CD4-positive, alpha-beta T cell (primary cell): ENCODE results near the gene CD99. TPM values are rescaled to one million over a fixed set of nuclear protein-coding genes. Genes with fewer than 3 reads are reported as not detected.
"Not testable (repeated sequence)": the region's sequence is repeated elsewhere in the genome, so short reads cannot be mapped to it uniquely, and the experiment has no call there.

Experiments
- ATAC-seq: fragments of 200-7000 bp; cut with Tn5 transposase; one replicate; pipeline ENCODE4 v1.10.0; 2022; ENCODE audit warnings: mild to moderate bottlenecking; ENCODE audit not compliant: poor library complexity
- CTCF ChIA-PET: fragments of 350-600 bp; sonication (Branson Sonifier 250); formaldehyde crosslinking; loops from one replicate; lab custom pipeline; 2021; ENCODE audit warnings: antibody characterized with exemption, inconsistent platforms; lab: Charles Lee
- POLR2A ChIA-PET: fragments of 350-600 bp; sonication (Branson Sonifier 250); formaldehyde crosslinking; loops from one replicate; lab custom pipeline; 2021; ENCODE audit warnings: antibody characterized with exemption, inconsistent platforms; lab: Charles Lee
- DNase-seq, 14 experiments: peaks; one replicate each; pipeline ENCODE4 v3.0.0-alpha.2; 2013 to 2020; ENCODE audit warnings: mixed read lengths in 2 of 14
- H3K27ac ChIP-seq, 2 donors: one replicate each; pipeline versions ENCODE4 v1.5.1 to v1.7.0; 2013; ENCODE audit warnings: low read length in 2 of 2, low read depth in 1 of 2, mild to moderate bottlenecking in 1 of 2
- H3K27me3 ChIP-seq, 2 experiments: 1 replicate in 1 of 2; 2 replicates in 1 of 2; pipeline versions ENCODE4 v1.6.1 to v1.7.0; 2013; ENCODE audit warnings: low read length in 2 of 2, control low read depth in 1 of 2, mild to moderate bottlenecking in 1 of 2, moderate library complexity in 1 of 2; ENCODE audit not compliant: insufficient read depth in 2 of 2, control insufficient read depth in 1 of 2
- H3K36me3 ChIP-seq: one replicate; pipeline ENCODE4 v1.6.1; 2013; ENCODE audit warnings: low read length, control low read depth; ENCODE audit not compliant: insufficient read depth
- H3K4me1 ChIP-seq: one replicate; pipeline ENCODE4 v1.6.1; 2013; ENCODE audit warnings: low read length, control low read depth; ENCODE audit not compliant: insufficient read depth
- H3K4me3 ChIP-seq: one replicate; pipeline ENCODE4 v1.5.1; 2013; ENCODE audit warnings: mild to moderate bottlenecking, low read length, moderate library complexity
- H3K9me3 ChIP-seq, 2 experiments: 1 replicate in 1 of 2; 2 replicates in 1 of 2; pipeline versions ENCODE4 v1.6.1 to v1.7.0; 2013; ENCODE audit warnings: low read length in 2 of 2, mild to moderate bottlenecking in 2 of 2, control low read depth in 1 of 2, moderate library complexity in 1 of 2; ENCODE audit not compliant: control insufficient read depth in 1 of 2, insufficient read depth in 1 of 2
- H3K27ac Mint-ChIP-seq: one replicate; pipeline ENCODE4 v1.8.0; 2020; ENCODE audit warnings: mixed read lengths
- H3K27me3 Mint-ChIP-seq: one replicate; pipeline ENCODE4 v1.8.0; 2021; ENCODE audit warnings: mixed read lengths
- H3K36me3 Mint-ChIP-seq: one replicate; pipeline ENCODE4 v1.8.0; 2021; ENCODE audit warnings: low read depth, mixed read lengths
- H3K4me1 Mint-ChIP-seq: one replicate; pipeline ENCODE4 v1.8.0; 2021; ENCODE audit warnings: low read depth, mixed read lengths
- H3K4me3 Mint-ChIP-seq: one replicate; pipeline ENCODE4 v1.8.0; 2020; ENCODE audit warnings: mild to moderate bottlenecking, mixed read lengths
- H3K9me3 Mint-ChIP-seq: one replicate; pipeline ENCODE4 v1.8.0; 2020; ENCODE audit warnings: mixed read lengths
- intact Hi-C, 2 experiments: fragments of 100-400 bp; cut with DNase I in 1 of 2; cut with micrococcal nuclease in 1 of 2; formaldehyde crosslinking; loops; one replicate each; pipeline versions ENCODE4 v1.15.1 to v1.9.0; 2023 to 2025; cut with DNase I, micrococcal nuclease
- total RNA-seq, 174 experiments: library from RNA in 2 of 174; stranded (reverse) in 2 of 174; gene quantifications; one replicate each; pipeline ENCODE4 v1.2.3 and lab custom pipeline; 2021 to 2026
- TF ChIP-seq, protein P1 (sequence below): fragments of 200-600 bp; IDR thresholded peaks from one replicate; pipeline ENCODE4 v1.8.0; 2022; ENCODE audit warnings: antibody characterized with exemption, mild to moderate bottlenecking

Gene CD99
- total RNA-seq, 2 experiments from 2014 or later = 170 to 184 TPM

DNA sequence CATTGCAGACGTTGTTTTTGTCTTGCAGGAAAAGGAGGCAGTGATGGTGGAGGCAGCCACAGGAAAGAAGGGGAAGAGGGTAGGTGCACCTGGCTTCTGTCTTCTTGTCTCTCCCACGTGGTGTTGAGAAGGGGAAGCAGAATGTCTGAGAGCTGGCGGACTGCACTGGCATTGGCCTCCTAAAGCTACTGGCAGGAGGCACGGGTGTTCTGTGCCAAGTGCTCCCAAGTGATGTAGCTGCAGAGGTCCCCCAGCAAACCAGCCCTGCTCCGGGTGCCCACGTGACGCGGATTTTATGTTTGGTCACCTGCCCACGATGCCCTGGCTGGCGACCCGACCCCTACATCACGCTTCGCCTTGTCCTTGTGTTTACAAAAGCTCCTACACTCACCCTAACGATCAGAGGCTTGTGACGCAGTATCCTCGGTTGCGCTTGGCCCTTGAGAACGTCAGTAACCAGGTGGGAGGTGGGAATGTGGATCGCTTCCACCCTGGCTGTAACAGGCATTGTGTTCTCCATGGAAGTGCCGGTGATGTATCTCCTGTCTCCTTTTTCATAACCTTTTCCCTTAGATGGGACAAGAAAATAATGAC lies 32.3 kb downstream of the CD99 start:
- no peaks in the 10 kb centered on the region for H3K9me3 Mint-ChIP-seq
- no peak overlapping the region for H3K27ac Mint-ChIP-seq
- no peaks in the 10 kb centered on the region for H3K4me1 ChIP-seq
- ATAC-seq = no peak
- H3K36me3 Mint-ChIP-seq = peaks cover 90% of the 10 kb centered on the region
- no peaks in the 10 kb centered on the region for H3K27me3 ChIP-seq
- no peaks in the 10 kb centered on the region for H3K4me1 Mint-ChIP-seq
- H3K4me3 ChIP-seq = no peak overlapping the region
- H3K9me3 ChIP-seq = no peaks in the 10 kb centered on the region
- H3K27ac ChIP-seq = no peak overlapping the region
- H3K4me3 Mint-ChIP-seq = no peak overlapping the region
- intact Hi-C loops = no loop called here
- ChIA-PET POLR2A (no interaction called here), CTCF (no interaction called here)
- DNase-seq = no peak
- TF ChIP-seq, protein P1, sequence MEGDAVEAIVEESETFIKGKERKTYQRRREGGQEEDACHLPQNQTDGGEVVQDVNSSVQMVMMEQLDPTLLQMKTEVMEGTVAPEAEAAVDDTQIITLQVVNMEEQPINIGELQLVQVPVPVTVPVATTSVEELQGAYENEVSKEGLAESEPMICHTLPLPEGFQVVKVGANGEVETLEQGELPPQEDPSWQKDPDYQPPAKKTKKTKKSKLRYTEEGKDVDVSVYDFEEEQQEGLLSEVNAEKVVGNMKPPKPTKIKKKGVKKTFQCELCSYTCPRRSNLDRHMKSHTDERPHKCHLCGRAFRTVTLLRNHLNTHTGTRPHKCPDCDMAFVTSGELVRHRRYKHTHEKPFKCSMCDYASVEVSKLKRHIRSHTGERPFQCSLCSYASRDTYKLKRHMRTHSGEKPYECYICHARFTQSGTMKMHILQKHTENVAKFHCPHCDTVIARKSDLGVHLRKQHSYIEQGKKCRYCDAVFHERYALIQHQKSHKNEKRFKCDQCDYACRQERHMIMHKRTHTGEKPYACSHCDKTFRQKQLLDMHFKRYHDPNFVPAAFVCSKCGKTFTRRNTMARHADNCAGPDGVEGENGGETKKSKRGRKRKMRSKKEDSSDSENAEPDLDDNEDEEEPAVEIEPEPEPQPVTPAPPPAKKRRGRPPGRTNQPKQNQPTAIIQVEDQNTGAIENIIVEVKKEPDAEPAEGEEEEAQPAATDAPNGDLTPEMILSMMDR = no peak
- H3K27me3 Mint-ChIP-seq = no peaks in the 10 kb centered on the region
- H3K36me3 ChIP-seq = peaks cover 84% of the 10 kb centered on the region

DNA sequence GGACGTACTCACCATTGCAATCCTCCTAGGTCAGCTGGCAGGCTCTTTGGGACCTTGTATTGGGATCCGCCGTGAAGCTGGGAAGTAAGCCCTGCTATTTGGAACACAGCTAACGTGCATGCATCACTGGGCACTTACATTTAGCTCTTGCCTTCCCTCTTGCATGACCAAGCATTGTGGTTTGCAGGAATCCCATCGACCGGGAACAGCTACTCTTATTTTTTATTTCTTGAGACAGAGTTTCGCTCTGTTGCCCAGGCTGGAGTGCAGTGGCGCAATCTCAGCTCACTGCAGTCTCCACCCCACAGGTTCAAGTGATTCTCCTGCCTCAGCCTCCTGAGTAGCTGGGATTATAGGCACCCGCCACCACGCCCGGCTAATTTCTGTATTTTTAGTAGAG lies 36.2 kb downstream of the CD99 start:
- H3K27me3 Mint-ChIP-seq, H3K4me3 Mint-ChIP-seq, H3K4me1 Mint-ChIP-seq, H3K27ac ChIP-seq, H3K27ac Mint-ChIP-seq, H3K27me3 ChIP-seq, DNase-seq, POLR2A ChIA-PET, H3K4me1 ChIP-seq, H3K4me3 ChIP-seq, CTCF ChIA-PET, H3K9me3 ChIP-seq, H3K9me3 Mint-ChIP-seq, ATAC-seq: not testable (repeated sequence)
- peaks cover 77% of the 10 kb centered on the region for H3K36me3 ChIP-seq
- intact Hi-C loops = loop anchor here in 1 of 2 experiments (5.0 kb wide), 1 partner anchor 35 kb away; the partner anchor contains the start of gene CD99
- peaks cover 88% of the 10 kb centered on the region for H3K36me3 Mint-ChIP-seq

DNA sequence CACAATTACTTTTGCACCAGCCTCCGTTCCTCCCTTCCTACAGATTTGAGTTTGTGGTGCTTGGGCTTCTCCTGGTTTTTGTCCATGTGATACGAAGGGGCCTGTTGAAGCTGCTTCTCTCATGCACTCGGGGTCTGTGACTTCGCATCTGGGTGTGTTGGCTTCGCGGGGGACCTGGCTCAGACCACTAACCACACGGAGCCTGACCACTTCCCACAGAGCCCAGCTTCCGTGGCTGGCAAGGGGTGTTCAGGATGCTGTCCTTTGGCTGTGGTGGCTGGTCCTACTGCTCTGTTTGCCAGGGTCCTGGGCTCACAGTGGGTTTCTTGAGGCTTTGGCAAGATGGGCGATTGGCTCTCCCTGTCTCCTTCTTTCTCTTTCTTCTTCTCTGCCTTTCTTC lies 41.0 kb downstream of the CD99 start:
- Mint-ChIP-seq H3K4me1 (no peaks in the 10 kb centered on the region), H3K36me3 (peaks cover 88% of the 10 kb centered on the region), H3K4me3 (no peak overlapping the region), H3K27me3 (no peaks in the 10 kb centered on the region), H3K9me3 (no peaks in the 10 kb centered on the region), H3K27ac (no peak overlapping the region)
- no peak overlapping the region for H3K27ac ChIP-seq
- intact Hi-C loops = loop anchor here in 1 of 2 experiments (5.0 kb wide), 1 partner anchor 40 kb away; the partner anchor contains the start of gene CD99
- DNase-seq = no peak
- H3K9me3 ChIP-seq = no peaks in the 10 kb centered on the region
- TF ChIP-seq, protein P1 = no peak
- POLR2A ChIA-PET = no interaction called here
- no peak overlapping the region for H3K4me3 ChIP-seq
- H3K27me3 ChIP-seq = no peaks in the 10 kb centered on the region
- CTCF ChIA-PET = no interaction called here
- H3K36me3 ChIP-seq = peaks cover 65% of the 10 kb centered on the region
- H3K4me1 ChIP-seq = no peaks in the 10 kb centered on the region
- no peak for ATAC-seq

DNA sequence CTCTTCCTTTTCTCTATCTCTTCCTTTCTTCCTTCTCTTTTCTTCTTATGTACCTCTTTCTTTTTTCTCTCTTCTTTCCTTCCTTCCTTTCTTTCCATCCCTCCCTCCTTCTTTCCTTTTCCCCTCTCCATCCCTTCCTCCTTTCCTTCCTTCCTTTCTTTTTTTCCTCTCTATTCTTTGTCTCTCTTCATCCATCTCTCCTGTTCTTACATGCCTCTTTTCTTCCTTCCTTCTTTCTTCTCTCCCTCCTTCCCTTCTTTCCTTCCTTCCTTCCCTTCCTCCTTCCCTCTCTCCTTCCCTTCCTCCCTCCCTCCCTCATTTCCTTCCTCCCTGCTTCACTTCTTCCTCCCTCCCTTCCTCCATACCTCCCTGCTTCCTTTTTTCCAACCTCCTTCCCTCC lies 41.6 kb downstream of the CD99 start:
- H3K4me3 Mint-ChIP-seq = no peak overlapping the region
- Histone ChIP-seq H3K4me3 (no peak overlapping the region), H3K27ac (no peak overlapping the region), H3K27me3 (no peaks in the 10 kb centered on the region), H3K9me3 (no peaks in the 10 kb centered on the region), H3K36me3 (peaks cover 62% of the 10 kb centered on the region), H3K4me1 (no peaks in the 10 kb centered on the region)
- DNase-seq = no peak
- H3K9me3 Mint-ChIP-seq = no peaks in the 10 kb centered on the region
- H3K27ac Mint-ChIP-seq = no peak overlapping the region
- POLR2A ChIA-PET = no interaction called here
- intact Hi-C loops = loop anchor here in 1 of 2 experiments (5.0 kb wide), 1 partner anchor 40 kb away; the partner anchor contains the start of gene CD99
- no peaks in the 10 kb centered on the region for H3K4me1 Mint-ChIP-seq
- no peak for ATAC-seq
- TF ChIP-seq, protein P1 = no peak
- H3K36me3 Mint-ChIP-seq = peaks cover 84% of the 10 kb centered on the region
- CTCF ChIA-PET = no interaction called here
- H3K27me3 Mint-ChIP-seq = no peaks in the 10 kb centered on the region
